Stimulated activated CD4-positive, alpha-beta T cell treated with anti-CD3 and anti-CD28 coated beads, Interleukin-4, amount 100 ng/mL, for 24 hours (primary cell): ENCODE data around the gene GJB5.
A peak's percentile ranks its signal among the peaks of the same experiment; 100 is the strongest.

Experiments
- DNase-seq: peaks from one replicate; pipeline ENCODE4 v3.0.0-alpha.2; 2020

Gene GJB5

DNA sequence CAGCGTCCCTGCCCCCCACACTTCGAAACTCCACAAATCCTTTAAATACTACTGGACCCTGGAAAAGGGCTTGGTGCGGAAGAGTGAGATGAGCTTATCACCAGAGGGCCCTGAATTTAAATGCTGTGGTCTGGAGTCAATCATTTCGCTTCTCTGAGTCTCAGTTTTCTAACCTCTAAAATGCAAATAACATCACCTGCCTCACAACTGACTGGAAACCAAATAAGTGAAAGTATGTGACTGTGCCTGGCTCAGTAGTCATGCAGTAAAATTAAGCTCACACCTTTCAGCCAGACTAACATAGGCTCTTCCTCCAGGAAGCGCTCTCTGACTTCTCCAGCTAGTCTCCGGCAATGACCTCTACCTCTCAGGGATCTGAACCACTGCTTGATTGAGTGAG lies 42.1 kb downstream of the GJB5 start:
- no peak for DNase-seq

DNA sequence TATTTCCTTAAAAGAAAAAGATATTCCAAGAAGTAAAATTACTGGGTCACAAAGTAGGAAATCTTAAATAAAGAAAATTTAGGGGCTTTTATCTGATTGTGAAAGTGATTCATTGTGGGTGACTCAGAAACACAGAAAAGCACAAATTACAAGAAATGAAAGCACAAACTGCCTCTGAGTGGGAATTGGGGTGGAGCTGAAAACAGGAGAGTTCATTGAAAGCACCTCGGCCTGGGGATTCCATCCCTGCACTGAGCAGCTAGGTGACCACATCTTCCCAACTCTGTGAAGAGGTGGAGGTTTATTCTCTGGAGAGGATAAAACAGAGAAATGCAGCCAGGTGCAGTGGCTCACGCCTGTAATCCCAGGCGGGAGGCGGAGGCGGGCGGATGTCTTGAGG lies 45.4 kb downstream of the GJB5 start:
- DNase-seq, result peak; percentile 20

DNA sequence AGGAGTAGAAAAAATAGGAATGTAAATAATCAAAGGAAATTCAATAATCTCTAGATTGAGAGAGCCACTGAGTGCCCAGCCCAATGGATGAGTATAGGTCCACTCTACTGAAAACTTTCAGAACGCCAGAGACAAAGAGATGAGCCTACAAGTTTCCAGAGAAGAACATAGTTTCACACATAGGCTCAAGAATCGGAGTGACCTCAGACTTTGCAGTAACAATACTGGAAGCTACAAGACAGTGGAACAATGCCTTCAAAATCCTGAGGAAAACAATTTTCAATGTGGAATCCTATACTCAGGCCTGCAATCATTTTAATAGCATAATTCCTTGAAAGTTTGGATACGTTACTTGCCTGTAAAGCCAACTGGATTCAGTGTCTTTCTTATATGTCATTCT lies 48.9 kb downstream of the GJB5 start:
- DNase-seq, result no peak

DNA sequence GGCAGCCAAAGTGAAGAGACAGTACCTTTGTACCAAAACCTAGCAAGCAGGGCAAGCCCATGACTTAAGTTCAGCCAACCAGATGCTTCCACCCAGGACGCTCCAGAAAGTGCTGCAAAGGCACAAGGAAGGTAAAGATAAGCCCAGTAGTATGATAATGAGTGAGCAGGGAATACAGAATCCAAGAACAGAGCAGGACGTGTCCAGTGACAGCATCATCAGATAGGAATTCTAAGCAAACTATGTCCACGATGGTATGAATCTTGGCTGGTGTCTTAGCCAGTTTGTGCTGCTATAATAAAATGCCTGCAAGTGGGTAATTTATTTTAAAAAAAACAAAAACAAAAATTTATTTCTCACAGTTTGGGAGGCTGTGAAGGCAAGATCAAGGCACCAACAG lies 51.5 kb downstream of the GJB5 start:
- no peak for DNase-seq
